H9 (cell line): ENCODE data around the gene AP2A2. TPM values are rescaled to one million over a fixed set of nuclear protein-coding genes. Genes with fewer than 3 reads are reported as not detected.
A peak's percentile ranks its signal among the peaks of the same experiment; 100 is the strongest.

Source experiments
- DNase-seq: peaks from one replicate; pipeline ENCODE4 v3.0.0-alpha.2; 2017
- H2AFZ ChIP-seq: one replicate; pipeline ENCODE4 v1.6.1; 2013; ENCODE audit warnings: mild to moderate bottlenecking, low read length, control low read depth, moderate library complexity
- H2AK5ac ChIP-seq: 2 replicates; pipeline ENCODE4 v1.6.1; 2013; ENCODE audit warnings: low read length, control low read depth, mixed read lengths; ENCODE audit not compliant: insufficient read length
- H2BK120ac ChIP-seq: one replicate; pipeline ENCODE4 v1.6.1; 2013; ENCODE audit warnings: low read depth, mild to moderate bottlenecking, low read length, control low read depth, inconsistent platforms; ENCODE audit not compliant: poor library complexity, severe bottlenecking
- H2BK12ac ChIP-seq: 2 replicates; pipeline ENCODE4 v1.6.1; 2013; ENCODE audit warnings: low read length, control low read depth, mixed read lengths, low read depth; ENCODE audit not compliant: insufficient read length
- H2BK15ac ChIP-seq: 2 replicates; pipeline ENCODE4 v1.6.1; 2013; ENCODE audit warnings: low read depth, low read length, control low read depth
- H2BK20ac ChIP-seq: one replicate; pipeline ENCODE4 v1.6.1; 2013; ENCODE audit warnings: low read depth, mild to moderate bottlenecking, low read length, control low read depth, inconsistent platforms; ENCODE audit not compliant: poor library complexity, severe bottlenecking
- H2BK5ac ChIP-seq: 2 replicates; pipeline ENCODE4 v1.6.1; 2013; ENCODE audit warnings: low read length, control low read depth, mixed read lengths; ENCODE audit not compliant: insufficient read length
- H3K14ac ChIP-seq: 2 replicates; pipeline ENCODE4 v1.6.1; 2013; ENCODE audit warnings: low read length, control low read depth; ENCODE audit not compliant: insufficient read depth
- H3K18ac ChIP-seq: 2 replicates; pipeline ENCODE4 v1.6.1; 2013; ENCODE audit warnings: low read depth, mild to moderate bottlenecking, mixed read lengths, low read length, control low read depth; ENCODE audit not compliant: insufficient read length
- H3K23ac ChIP-seq: 2 replicates; pipeline ENCODE4 v1.6.1; 2013; ENCODE audit warnings: low read length, control low read depth, mixed read lengths, low read depth; ENCODE audit not compliant: insufficient read length
- H3K23me2 ChIP-seq: 2 replicates; pipeline ENCODE4 v1.6.1; 2013; ENCODE audit warnings: low read depth, mild to moderate bottlenecking, mixed read lengths, low read length, control low read depth; ENCODE audit not compliant: insufficient read length, poor library complexity, severe bottlenecking
- H3K27ac ChIP-seq: 2 replicates; pipeline ENCODE4 v1.5.1; 2013; ENCODE audit warnings: low read length, control low read depth, mixed read lengths, low read depth; ENCODE audit not compliant: insufficient read length
- H3K27me3 ChIP-seq: 2 replicates; pipeline ENCODE4 v1.6.1; 2013; ENCODE audit warnings: low read length, control low read depth, inconsistent platforms; ENCODE audit not compliant: insufficient read depth
- H3K4ac ChIP-seq: 2 replicates; pipeline ENCODE4 v1.6.1; 2013; ENCODE audit warnings: low read depth, mild to moderate bottlenecking, control low read depth, inconsistent platforms, low read length, moderate library complexity
- H3K4me1 ChIP-seq: 2 replicates; pipeline ENCODE4 v1.6.1; 2013; ENCODE audit warnings: low read length, control low read depth, inconsistent platforms; ENCODE audit not compliant: insufficient read depth
- H3K4me2 ChIP-seq: 2 replicates; pipeline ENCODE4 v1.6.1; 2013; ENCODE audit warnings: low read length, control low read depth, mixed read lengths; ENCODE audit not compliant: insufficient read length, insufficient read depth
- H3K56ac ChIP-seq: 2 replicates; pipeline ENCODE4 v1.6.1; 2013; ENCODE audit warnings: low read depth, mild to moderate bottlenecking, mixed read lengths, low read length, control low read depth; ENCODE audit not compliant: insufficient read length
- H3K79me1 ChIP-seq: 2 replicates; pipeline ENCODE4 v1.6.1; 2013; ENCODE audit warnings: low read depth, mild to moderate bottlenecking, moderate library complexity, low read length, control low read depth, inconsistent platforms; ENCODE audit not compliant: insufficient read depth, poor library complexity, severe bottlenecking
- H3K79me2 ChIP-seq: 2 replicates; pipeline ENCODE4 v1.6.1; 2013; ENCODE audit warnings: low read length, control low read depth, inconsistent platforms; ENCODE audit not compliant: insufficient read depth
- H3K9ac ChIP-seq: 2 replicates; pipeline ENCODE4 v1.6.1; 2013; ENCODE audit warnings: low read length, control low read depth, mixed read lengths; ENCODE audit not compliant: insufficient read length; ENCODE audit errors: extremely low read depth
- H3K9me3 ChIP-seq: one replicate; pipeline ENCODE4 v1.6.1; 2013; ENCODE audit warnings: low read depth, low read length, inconsistent platforms; ENCODE audit not compliant: control insufficient read depth
- H3T11ph ChIP-seq: one replicate; pipeline ENCODE4 v1.6.1; 2013; ENCODE audit warnings: mild to moderate bottlenecking, low read length, control low read depth, inconsistent platforms
- H4K20me1 ChIP-seq: one replicate; pipeline ENCODE4 v1.6.1; 2013; ENCODE audit not compliant: control insufficient read depth, insufficient read length, insufficient read depth
- H4K5ac ChIP-seq: 2 replicates; pipeline ENCODE4 v1.6.1; 2013; ENCODE audit warnings: low read depth, mild to moderate bottlenecking, mixed read lengths, low read length, control low read depth; ENCODE audit not compliant: insufficient read length
- H4K8ac ChIP-seq: replicated peaks from 2 replicates; pipeline ENCODE4 v1.6.1; 2013; ENCODE audit warnings: low read length, control low read depth, mixed read lengths, low read depth; ENCODE audit not compliant: insufficient read length
- H4K91ac ChIP-seq: 2 replicates; pipeline ENCODE4 v1.6.1; 2013; ENCODE audit warnings: low read depth, mild to moderate bottlenecking, moderate library complexity, mixed read lengths, low read length, control low read depth; ENCODE audit not compliant: insufficient read length
- H3K27ac Mint-ChIP-seq, 3 experiments: 2 replicates in 2 of 3; 3 replicates in 1 of 3; pipeline ENCODE4 v1.8.0; 2020 to 2021; ENCODE audit warnings: mixed read lengths in 3 of 3, mild to moderate bottlenecking in 1 of 3, moderate library complexity in 1 of 3
- H3K27me3 Mint-ChIP-seq: 2 replicates; pipeline ENCODE4 v1.8.0; 2021; ENCODE audit warnings: low read depth, mild to moderate bottlenecking, moderate library complexity, mixed read lengths
- H3K36me3 Mint-ChIP-seq, 3 experiments: 2 replicates in 2 of 3; 3 replicates in 1 of 3; pipeline ENCODE4 v1.8.0; 2020 to 2021; ENCODE audit warnings: low read depth in 3 of 3, mixed read lengths in 3 of 3; ENCODE audit not compliant: insufficient read depth in 1 of 3
- H3K4me1 Mint-ChIP-seq, 2 experiments: 2 replicates each; pipeline ENCODE4 v1.8.0; 2020; ENCODE audit warnings: mixed read lengths in 2 of 2
- H3K4me3 Mint-ChIP-seq, 2 experiments: 2 replicates in 1 of 2; 3 replicates in 1 of 2; pipeline ENCODE4 v1.8.0; 2020 to 2021; ENCODE audit warnings: mild to moderate bottlenecking in 2 of 2, mixed read lengths in 2 of 2, moderate library complexity in 1 of 2
- H3K9me3 Mint-ChIP-seq, 2 experiments: 2 replicates in 1 of 2; 3 replicates in 1 of 2; pipeline ENCODE4 v1.8.0; 2020; ENCODE audit warnings: mild to moderate bottlenecking in 2 of 2, mixed read lengths in 2 of 2, moderate library complexity in 1 of 2
- WGBS: extraction: QIAGEN DNeasy Blood & Tissue Kit; methylation state at CpG from one replicate; pipeline ENCODE4 v1.1.7; 2013; ENCODE audit warnings: missing lambda C conversion rate, low lambda C conversion rate, mixed read lengths; ENCODE audit not compliant: insufficient read length; ENCODE audit errors: extremely low coverage; 5-methylcytosine and 5-hydroxymethylcytosine counted together
- total RNA-seq: library from RNA; stranded (reverse); gene quantifications from 2 replicates; pipeline ENCODE4 v1.2.1, GENCODE V29; 2021
- TF ChIP-seq, protein P1 (sequence below): fragments of 200-600 bp; sonication (generic); conservative IDR thresholded peaks from 3 replicates; pipeline ENCODE4 v1.8.0; 2021; ENCODE audit warnings: antibody characterized with exemption, mild to moderate bottlenecking

AP2A2 gene
- total RNA-seq, 1 experiment from 2014 or later = 53.7 TPM

DNA sequence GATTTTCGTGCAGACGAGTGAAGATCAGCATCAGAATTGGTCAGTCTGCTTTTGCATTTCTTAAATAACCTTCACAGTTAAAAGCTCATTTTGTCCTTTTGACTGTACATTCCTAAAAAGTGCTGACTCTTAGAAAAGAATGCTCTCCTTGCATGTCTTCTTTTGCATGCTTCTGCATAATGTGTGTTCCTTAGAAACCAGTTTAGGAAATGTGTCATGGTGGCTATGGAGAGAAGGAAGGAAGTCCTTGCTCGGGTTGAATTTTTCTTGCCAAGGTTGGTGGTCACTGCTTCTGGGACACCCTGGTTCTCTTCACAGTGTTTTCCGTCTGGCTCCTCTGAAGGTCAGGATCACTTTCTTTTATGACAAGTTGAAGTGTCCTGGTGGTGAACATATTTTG, 6.8 kb downstream of the AP2A2 start:
- Histone ChIP-seq H3K4me1 (peaks cover 13% of the 10 kb centered on the region; the same call in 1 of the 2 replicates), H3K56ac (no peak overlapping the region), H4K20me1 (no peaks in the 10 kb centered on the region), H3K14ac (no peak overlapping the region), H3T11ph (no peak overlapping the region), H2BK120ac (no peak overlapping the region), H2BK20ac (no peak overlapping the region), H3K79me1 (peaks cover 18% of the 10 kb centered on the region), H4K91ac (no peak overlapping the region), H4K5ac (no peak overlapping the region), H2BK5ac (no peak overlapping the region), H3K27ac (no peak overlapping the region), H2AFZ (no peak overlapping the region), H3K79me2 (peaks cover 21% of the 10 kb centered on the region; the same call in 1 of the 2 replicates), H3K27me3 (no peaks in the 10 kb centered on the region), H2BK12ac (no peak overlapping the region), H2AK5ac (no peak overlapping the region), H2BK15ac (no peak overlapping the region), H3K4me2 (no peak overlapping the region), H3K23me2 (peaks cover 5% of the 10 kb centered on the region), H3K4ac (no peak overlapping the region), H3K18ac (no peak overlapping the region), H3K23ac (no peak overlapping the region), H3K9me3 (no peaks in the 10 kb centered on the region), H4K8ac (no peak overlapping the region), H3K9ac (no peak overlapping the region)
- Mint-ChIP-seq H3K4me1 (peaks cover 41 to 53% of the 10 kb centered on the region in 2 experiments), H3K27ac (peak overlapping the region in 1 of 3 experiments; percentile 45; a peak in 1 of 7 replicates), H3K4me3 (no peak overlapping the region), H3K27me3 (peaks cover 6% of the 10 kb centered on the region), H3K36me3 (peaks cover 1 to 9% (median 6%) of the 10 kb centered on the region in 3 experiments; a peak in 5 of 7 replicates), H3K9me3 (no peaks in the 10 kb centered on the region; a peak in 1 of 5 replicates)
- DNase-seq = no peak
- no CpG with 5 or more reads among the region's 4 CpGs for whole genome bisulfite sequencing
- TF ChIP-seq, protein P1, sequence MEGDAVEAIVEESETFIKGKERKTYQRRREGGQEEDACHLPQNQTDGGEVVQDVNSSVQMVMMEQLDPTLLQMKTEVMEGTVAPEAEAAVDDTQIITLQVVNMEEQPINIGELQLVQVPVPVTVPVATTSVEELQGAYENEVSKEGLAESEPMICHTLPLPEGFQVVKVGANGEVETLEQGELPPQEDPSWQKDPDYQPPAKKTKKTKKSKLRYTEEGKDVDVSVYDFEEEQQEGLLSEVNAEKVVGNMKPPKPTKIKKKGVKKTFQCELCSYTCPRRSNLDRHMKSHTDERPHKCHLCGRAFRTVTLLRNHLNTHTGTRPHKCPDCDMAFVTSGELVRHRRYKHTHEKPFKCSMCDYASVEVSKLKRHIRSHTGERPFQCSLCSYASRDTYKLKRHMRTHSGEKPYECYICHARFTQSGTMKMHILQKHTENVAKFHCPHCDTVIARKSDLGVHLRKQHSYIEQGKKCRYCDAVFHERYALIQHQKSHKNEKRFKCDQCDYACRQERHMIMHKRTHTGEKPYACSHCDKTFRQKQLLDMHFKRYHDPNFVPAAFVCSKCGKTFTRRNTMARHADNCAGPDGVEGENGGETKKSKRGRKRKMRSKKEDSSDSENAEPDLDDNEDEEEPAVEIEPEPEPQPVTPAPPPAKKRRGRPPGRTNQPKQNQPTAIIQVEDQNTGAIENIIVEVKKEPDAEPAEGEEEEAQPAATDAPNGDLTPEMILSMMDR = no peak
